OCI-M1 (cell line): ENCODE data around the gene DIO3.
"Not testable (repeated sequence)": the region's sequence is repeated elsewhere in the genome, so short reads cannot be mapped to it uniquely, and the experiment has no call there.

ENCODE experiments used
- DNase-seq: peaks from one replicate; lab custom pipeline; 2025; lab: John Stamatoyannopoulos, UW

Gene DIO3

DNA sequence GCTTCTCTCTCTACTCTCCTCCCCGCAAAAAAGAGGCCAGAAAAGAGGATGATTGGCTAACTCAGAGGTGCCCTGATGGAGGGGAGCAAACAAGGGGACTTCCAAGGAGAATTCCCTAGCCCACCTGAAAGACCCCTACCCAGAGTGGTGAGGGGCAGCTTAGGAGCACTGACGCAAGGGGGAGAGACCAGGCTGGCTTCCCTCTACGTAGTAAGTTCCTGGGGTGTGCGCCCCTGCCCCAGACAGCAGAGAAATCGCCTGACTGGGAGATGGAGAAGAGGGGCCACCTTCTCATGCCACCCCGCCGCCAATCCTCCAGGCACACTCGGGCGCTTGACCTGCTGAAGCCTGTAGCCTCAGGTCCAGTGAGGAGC, 2.1 kb upstream of the DIO3 start:
- no peak for DNase-seq

DNA sequence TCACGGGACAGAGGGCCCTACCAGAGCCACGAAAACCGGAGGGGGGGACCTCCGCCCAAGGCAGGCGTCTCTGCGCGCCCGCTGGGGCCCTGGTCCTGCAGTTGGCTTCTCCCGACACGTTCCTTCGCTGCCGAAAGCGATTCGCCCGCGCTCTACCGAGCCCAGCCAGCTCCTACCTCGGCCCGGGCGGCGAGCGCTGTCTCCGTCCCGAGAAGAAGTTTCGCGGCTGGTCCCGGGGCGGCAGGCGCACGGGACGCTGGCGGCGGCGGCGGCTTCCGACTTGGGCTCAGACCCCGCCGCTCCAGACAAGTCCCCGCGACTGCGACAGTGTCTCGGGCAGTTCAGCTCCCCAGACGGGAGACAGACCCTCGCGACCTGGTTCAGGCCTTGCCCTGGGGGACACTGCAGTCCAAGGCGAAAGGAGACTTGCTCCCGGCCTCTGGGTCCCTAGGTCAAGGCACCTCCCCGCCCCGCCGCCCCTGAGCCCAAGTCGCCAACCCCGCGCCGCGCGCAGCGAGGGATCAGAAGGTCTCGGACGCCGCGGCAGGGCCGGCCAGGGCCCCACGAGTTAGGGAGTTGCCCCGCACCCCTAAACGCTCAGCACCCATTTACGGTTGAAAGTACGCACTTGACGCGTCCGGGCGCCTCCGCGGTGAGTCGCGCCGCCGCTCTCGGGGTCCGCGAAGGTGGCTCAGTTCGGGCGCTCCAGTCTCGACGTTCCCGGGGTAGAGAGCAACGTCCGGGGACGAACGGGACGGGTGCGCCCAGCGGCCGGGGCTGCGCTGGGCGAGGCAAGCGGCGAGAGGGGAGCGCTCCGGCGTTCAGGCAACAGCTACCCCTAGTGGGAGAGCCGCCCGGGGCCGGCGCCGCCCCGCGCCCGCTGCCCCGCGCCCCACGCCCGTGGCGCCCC, 1.4 kb upstream of the DIO3 start:
- no peak for DNase-seq

DNA sequence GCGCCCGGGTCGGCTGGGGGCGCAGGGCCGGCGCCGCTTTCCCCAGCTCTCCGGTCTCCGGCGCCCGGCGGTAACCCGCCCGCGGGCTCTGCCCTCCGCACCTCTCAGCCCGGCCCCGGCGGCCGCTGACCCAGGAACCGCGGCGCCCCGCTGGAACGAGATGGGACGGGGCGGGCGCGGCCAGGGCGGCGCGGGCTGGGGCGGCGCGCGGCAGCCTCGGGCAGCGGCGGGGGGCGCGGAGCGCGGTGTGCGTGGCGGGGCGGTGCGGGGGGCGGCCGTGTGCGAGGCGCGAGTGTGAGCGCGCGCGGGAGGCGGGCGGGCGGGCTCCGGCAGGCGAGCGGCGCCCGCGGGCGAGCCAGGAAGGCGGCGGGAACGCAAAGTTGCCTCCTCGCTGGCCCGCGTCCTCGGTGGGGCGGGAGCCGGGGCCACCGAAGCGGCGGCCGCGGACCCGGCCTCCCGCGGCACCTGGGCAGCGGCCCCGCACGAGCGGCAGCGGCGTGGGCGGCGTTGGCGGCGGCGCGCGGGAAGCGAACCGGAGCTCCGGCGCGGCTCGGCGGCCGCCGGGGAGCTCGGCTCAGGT, 671 bp upstream of the DIO3 start:
- DNase-seq = no peak

DNA sequence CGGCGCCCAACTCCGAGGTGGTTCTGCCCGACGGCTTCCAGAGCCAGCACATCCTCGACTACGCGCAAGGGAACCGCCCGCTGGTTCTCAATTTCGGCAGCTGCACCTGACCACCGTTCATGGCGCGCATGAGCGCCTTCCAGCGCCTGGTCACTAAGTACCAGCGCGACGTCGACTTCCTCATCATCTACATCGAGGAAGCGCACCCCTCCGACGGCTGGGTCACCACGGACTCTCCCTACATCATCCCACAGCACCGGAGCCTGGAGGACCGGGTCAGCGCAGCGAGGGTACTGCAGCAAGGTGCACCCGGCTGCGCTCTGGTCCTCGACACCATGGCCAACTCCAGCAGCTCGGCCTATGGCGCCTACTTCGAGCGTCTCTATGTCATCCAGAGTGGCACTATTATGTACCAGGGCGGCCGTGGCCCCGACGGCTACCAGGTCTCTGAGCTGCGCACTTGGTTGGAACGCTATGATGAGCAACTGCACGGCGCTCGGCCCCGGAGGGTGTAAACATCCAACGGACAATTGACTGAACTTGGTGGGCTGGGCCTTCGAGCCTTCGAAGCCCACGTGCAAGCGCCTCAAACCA, 699 bp downstream of the DIO3 start:
- no peak for DNase-seq

DNA sequence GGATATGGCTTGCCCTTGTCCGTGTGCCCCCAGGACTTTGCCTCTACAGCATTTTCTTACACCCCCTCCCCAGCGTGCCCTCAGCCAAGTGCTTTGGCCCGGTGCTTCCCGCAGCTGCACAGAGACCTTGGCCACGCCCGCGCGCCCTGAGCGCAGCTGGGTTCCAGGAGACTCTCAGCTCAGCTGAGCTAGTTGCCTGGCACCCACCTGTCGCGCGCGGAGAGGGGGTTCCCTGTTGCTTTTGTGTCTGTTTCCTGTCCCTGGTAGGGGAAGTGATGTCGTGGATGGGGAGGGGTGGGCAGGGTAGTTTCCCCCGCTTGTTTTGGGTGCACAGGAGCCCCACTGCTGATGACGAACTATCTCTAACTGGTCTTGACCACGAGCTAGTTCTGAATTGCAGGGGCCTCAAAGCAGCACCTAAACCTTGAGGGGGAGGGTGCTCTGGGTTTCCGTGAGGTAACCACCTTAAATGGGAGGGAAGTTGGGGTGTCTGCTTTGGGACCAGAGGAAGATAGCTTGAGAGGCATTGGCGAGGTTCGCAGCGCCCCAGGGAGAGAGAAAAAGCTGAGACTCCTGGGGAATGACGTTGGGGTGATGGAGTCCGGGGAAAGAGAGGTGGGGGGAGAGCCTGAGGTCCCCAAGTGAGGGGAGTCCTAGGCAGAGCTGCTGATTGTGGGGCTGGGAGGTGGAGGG, 1.5 kb downstream of the DIO3 start:
- DNase-seq = no peak

DNA sequence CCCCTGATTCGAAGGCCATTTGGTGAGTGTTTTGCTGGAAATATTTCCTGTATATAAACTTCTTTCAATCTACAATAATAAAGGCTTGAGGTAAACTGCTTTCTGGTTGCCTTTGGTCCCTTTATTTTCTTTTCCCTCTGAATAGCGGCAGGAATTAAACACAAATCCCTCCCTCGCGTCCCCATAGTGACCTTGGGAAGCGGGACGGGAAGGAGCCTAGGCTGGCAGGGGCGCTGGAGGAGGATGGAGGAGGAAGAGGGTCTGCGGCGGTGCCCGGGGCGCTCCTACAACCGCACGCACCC, 2.0 kb downstream of the DIO3 start:
- no peak for DNase-seq

DNA sequence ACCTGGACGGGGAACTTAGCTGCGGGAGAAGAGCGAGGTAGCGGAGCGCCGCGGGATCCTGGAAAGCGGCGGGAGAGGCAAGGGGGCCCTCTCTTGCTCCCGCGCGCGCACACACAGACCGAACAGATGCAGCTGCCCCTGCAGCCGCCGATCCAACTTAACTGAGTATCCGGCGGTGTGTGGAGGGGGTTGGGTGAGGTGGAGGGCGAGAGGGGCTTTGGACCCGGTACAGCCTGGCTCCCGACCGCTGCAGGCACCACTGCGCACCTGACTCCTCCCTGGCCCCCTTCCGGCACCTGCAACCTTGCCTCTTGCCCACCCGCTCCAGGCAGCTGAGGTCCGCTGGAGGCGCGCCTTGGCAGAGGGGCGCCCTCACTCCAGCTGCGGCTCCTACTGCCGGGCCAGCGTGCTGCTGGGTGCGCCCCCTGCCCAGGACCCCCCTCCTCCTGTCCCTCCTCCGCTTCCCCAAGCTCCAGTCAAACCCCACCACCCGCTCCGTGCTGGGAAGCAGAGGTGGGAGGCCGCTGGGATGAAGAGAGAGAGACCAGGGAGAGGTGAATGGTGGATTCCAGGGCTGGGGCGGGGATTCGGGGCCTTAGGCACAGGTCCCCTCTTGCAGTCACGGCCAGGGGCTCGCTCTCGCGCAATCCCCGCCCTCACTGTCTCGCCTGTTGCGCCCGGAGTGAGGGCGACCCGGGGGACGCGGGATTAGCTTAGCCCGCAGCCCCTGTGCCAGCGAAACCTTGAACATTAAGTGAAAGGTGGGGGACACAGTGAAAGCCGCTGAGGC, 2.6 kb downstream of the DIO3 start:
- no peak for DNase-seq

DNA sequence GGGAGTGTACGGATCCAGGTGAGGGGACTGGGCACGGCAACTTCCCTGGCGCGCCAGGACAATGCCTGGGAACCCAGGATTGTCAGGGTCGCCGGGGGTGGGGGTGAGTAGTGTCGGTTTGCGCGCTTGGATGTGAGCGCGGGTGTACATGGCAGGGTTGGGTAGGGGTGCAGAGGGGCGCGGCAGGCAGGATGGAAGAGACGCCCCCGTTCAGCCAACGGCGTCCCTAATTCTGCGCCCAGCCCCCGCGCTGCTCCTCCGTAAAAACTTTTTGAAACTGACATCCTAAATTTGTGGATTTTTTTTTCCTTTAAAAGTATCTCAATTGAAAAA, 3.1 kb downstream of the DIO3 start:
- DNase-seq = no peak

DNA sequence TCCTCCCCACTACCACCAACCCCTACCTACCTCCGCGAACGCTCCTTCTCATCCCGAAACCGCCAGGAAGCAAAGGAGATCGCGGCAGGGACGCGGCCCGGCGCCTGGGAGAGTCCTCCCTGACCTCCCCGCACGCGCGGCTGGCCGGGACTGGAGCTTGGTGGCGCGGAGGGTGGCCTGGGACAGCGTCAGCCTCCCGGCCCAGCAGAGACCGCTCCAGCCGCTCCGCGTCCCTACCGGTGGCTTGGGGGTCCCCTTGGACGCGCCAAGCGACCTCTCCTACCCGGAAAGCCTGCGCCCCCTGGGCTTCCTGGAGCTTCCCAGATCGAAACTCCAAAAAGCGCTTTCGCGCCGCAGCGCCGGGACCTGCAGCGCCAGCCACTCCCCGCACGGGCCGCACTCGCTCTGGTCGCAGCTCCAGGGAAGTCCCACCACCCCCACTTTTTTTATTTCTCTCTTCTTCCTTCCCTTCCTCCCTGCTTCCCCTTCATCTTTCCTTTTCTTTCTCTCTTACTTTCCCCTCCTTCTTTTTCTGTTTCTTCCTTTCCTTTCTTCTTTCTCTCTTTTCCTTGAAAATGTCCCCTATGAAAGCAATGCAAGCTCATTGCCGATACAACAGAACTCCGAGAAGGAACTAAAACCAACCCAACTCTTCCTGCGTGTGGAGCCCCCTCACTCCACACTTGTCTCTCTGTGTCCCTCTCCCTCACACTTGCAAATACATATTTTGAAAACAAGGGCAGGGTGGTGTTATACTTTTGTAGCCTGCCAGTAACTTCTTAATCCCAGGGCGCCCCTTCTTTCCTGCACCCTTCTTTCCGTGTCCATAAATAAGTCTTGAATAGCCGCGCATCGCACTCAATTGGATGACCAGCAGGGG, 3.8 kb downstream of the DIO3 start:
- no peak for DNase-seq

DNA sequence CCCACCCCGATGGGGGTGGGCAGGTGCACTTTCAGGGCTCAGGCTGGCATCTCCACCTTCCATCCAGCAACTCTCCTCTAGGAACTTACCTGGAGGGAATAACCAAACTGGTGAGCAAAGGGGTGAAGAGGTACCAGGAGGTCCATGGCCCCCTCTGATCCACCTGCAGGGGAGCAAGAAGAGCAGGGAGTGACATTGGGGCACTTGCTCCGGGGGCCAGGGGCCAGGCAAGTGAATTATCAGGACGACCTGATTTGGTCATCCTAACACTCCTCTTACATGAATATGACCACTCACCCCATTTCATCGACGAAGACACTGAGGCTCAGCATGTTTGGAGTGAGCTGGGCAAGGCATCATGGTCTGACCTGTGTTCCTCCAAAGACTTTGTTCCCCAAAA, 6.0 kb downstream of the DIO3 start:
- no peak for DNase-seq

DNA sequence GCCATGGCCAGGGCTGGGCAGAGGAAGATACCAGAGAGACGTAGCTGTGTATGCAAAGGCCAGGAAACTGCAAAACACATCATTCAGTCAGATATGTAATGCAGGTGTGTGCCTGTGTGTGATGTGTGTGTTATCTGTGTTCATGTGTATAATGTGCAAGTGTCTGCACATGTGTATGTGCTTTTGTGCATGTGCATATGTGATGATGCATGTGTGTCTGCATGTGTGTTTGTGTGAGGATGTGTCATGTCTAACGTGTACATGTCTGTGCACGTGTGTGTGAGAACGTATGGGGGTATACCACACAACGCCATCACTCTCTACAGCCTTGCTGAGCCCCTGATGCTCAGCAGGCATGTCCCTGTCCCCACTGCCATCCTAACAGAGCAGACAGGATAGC, 9.7 kb downstream of the DIO3 start:
- DNase-seq = no peak

DNA sequence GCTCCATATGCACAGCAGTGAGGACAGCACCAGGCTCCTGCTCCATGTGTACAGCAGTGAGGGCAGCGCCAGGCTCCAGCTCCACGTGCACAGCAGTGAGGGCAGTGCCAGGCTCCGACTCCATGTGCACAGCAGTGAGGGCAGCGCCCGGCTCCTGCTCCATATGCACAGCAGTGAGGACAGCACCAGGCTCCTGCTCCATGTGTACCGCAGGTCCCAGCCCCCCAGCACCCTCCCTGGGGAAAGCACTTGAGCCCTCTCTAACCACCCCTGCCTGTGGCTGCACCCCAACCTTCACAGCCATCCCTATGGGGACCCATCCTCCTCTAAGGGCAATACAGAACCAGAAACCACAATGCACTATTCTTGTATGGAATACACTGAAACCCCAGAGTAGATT, 11.2 kb downstream of the DIO3 start:
- DNase-seq = not testable (repeated sequence)

DNA sequence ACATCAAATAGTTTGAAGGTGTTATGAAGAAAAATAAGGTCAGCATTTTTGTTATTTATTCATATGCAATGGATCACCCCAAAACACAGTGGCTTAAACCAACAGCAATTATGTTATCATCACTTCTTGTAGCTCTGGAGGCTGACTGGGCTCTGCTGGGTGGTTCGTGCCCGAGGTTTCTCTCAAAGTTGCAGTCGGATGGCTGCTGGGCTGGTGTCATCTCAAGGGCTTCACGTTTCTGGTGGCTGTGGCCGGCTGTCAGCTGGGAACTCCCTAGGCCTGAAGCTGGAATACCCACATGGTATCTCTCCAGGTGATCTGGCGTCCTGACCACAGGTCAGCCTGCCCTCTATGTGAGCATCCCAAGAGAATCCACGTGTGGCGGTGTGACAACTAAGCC, 12.0 kb downstream of the DIO3 start:
- DNase-seq = no peak

DNA sequence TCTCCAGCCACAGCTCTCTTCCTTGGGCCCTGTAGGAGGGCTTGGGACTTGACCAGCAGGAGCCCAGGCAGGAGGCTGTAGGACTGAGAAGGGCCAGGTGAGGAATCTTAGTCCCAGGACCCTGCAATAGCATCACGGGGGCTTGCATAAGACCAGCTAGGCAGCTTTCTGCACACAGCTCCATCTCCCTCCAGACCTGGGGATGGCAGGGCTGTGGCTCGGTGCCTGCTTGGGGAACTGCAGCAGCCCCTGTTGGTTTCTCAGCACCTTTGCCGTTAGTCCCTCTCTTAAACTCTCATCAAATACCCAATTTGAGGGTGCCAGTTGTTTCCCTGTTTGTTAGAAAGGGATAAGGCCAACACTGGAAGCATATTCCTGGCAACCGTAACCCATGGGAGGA, 14.3 kb downstream of the DIO3 start:
- no peak for DNase-seq

DNA sequence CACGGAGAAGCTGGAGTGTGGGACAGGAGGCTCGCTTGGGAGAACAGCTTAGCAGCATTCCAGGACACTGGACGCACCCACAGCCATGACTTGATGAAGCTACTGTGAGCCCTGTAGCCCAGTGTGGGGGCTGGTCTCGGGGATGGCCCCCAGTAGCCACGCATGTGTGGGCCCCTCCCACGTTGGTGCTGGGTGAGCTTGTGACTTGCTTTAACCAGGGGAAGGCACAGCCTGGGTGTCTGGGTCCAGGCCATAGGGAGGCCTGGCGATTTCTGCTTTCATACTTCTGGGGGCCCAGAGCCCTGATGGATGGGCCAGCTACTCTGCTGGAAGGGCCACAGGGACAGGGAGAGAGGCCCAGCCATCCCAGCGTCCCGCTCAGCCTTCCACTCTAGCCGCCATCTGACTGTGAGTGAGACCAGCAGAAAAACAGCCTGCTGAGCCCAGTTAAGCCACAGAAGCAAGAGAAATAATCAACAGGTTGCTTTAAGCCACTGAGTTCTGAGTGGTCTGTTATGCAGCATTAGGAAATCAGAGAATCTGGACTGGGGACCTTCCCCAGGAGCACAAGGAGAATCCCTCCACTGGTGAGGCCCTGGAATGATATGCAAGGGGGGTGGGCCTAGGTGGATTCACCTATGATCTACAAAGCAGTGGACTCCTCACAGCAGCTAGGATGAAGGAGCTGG, 16.1 kb downstream of the DIO3 start:
- DNase-seq = no peak

DNA sequence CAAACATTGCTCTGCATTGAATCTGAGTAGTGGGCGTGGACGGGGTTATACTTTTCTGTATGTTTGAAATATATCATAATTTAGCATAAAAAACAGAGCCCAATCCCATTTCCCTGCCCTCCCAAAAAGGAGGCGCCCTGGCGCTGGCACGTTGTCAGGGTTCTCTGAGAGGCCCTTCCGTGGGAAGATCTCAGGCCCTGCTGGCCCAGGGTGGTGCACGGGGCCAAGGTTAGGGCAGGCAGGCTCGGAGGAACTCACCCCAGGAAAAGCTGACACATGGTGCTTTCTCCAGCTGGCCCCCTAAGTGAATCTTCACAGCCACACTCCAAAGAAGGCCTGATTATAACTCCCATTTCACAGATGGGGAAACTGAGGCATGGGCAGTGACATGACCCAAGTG, 17.2 kb downstream of the DIO3 start:
- DNase-seq = no peak

DNA sequence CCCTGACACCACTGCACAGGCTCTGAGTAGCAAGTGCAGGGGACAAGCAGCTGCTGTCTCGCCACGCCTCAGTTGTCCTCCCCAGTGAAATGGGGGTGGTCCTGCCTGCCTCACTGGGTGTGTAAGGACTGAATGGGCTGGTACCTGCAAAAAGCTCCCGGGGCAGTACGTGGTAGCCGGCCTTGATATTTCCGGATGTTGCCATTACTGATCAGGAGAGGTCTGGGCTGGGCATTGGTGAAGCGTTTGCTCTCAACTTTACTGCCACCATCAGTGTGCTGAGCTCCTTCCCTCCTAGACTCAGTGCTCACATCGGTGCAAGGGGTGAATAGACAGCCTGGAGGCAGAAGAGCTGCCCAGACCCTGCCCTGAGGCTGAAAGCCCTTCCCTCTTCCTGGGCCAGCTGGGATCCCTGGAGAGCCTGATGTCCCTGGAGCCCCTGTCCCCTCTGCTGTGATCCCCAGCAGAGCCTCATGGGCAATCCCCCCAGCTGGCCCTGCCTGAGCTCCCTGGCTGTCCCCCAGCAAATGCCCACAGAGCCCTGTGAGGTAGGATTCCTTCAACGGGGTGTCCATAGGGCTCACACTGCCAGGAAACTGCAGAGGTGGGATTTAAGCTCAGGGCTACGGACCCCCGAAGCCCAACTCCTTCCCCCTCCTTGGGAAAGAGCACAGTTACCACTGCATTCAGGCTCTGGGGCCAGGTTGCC, 18.2 kb downstream of the DIO3 start:
- no peak for DNase-seq

DNA sequence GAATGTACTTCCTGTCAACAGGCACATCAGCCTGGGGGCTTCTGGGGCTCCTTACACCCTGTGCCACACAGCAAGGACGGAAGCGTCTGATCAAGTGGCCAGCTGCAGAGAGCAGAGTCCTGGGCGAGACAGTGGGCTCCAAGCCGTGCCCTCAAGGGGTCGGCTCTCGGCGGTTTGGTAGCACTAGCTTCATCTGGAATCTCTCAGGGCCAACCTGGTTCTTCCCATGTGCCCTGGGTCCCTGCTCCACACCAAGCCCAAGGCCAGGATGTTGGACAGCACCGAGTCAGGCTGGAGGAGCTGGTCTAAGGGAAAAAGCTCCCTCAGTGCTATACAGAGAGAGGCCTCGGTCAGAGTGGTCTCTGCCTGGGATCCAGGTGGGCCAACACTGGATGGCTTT, 20.5 kb downstream of the DIO3 start:
- DNase-seq = no peak

DNA sequence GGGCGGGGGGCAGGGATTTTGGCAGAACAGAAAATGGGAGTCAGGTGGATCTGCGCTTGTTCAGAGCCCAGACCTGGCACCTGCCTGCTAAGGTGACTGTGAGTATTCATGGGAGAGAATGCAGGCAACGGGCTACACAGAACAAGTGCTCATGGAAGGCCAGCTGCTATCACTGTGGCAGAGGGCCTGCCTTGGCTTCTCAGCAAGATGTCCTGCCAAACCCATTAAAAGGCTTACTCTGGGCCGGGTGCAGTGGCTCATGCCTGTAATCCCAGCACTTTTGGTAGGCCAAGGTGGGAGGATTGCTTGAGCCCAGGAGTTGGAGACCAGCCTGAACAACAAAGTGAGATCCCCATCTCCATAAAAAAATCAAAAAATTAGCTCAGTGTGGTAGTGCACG, 21.0 kb downstream of the DIO3 start:
- no peak for DNase-seq
